ENCODE results near the gene STARD3.
"Not testable (repeated sequence)": the region's sequence is repeated elsewhere in the genome, so short reads cannot be mapped to it uniquely, and the experiment has no call there.

STARD3 gene

DNA sequence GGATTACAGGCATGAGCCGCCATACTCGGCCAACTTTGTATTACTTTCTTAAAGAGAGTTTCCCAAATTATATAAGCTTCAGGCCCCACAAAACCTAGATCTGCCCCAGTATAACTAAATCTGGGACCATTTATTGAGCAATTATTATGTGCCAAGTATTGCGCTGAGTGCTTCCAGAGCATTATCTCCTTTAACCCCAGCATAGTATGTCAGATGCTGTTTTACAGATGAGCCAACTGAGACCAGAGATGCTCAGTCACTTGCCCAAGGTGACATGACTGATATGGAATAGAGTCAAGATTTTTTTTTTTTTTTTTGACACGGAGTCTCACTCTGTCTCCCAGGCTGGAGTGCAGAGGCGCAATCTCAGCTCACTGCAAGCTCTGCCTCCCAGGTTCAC, 61.0 kb downstream of the STARD3 start:
- H3K4me3 ChIP-seq (ENCODE audit: low read length): no peak overlapping the region
- TF ChIP-seq, protein P1, sequence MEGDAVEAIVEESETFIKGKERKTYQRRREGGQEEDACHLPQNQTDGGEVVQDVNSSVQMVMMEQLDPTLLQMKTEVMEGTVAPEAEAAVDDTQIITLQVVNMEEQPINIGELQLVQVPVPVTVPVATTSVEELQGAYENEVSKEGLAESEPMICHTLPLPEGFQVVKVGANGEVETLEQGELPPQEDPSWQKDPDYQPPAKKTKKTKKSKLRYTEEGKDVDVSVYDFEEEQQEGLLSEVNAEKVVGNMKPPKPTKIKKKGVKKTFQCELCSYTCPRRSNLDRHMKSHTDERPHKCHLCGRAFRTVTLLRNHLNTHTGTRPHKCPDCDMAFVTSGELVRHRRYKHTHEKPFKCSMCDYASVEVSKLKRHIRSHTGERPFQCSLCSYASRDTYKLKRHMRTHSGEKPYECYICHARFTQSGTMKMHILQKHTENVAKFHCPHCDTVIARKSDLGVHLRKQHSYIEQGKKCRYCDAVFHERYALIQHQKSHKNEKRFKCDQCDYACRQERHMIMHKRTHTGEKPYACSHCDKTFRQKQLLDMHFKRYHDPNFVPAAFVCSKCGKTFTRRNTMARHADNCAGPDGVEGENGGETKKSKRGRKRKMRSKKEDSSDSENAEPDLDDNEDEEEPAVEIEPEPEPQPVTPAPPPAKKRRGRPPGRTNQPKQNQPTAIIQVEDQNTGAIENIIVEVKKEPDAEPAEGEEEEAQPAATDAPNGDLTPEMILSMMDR (IDR thresholded peaks at IDR 0.05; ENCODE audit: insufficient read depth, low read depth, low read length, missing control alignments): no peak
- DNase-seq (ENCODE audit: low read depth): no peak

DNA sequence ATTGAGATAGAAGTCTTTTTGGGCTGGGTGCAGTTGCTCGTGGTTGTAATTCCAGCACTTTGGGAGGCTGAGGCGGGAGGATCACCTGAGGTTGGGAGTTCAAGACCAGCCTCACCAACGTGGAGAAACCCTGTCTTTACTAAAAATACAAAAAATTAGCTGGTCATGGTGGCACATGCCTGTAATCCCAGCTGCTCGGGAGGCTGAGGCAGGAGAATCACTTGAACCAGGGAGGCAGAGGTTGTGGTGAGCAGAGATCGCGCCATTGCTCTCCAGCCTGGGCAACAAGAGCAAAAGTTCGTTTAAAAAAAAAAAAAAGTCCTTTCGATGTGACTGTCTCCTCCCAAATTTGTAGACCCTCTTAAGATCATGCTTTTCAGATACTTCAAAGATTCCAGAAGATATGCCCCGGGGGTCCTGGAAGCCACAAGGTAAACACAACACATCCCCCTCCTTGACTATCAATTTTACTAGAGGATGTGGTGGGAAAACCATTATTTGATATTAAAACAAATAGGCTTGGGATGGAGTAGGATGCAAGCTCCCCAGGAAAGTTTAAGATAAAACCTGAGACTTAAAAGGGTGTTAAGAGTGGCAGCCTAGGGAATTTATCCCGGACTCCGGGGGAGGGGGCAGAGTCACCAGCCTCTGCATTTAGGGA, 62.3 kb downstream of the STARD3 start:
- H3K4me3 ChIP-seq (ENCODE audit: low read length): peak overlapping the region; percentile 72
- not testable (repeated sequence) for DNase-seq (ENCODE audit: low read depth)

DNA sequence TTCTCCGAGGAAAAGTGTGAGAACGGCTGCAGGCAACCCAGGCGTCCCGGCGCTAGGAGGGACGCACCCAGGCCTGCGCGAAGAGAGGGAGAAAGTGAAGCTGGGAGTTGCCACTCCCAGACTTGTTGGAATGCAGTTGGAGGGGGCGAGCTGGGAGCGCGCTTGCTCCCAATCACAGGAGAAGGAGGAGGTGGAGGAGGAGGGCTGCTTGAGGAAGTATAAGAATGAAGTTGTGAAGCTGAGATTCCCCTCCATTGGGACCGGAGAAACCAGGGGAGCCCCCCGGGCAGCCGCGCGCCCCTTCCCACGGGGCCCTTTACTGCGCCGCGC, 62.8 kb downstream of the STARD3 start, which contains the start of gene ERBB2:
Gene ERBB2 (plus strand): TSS at position 247 of the 330 bp plus-strand sequence. CDS start 175 bp downstream, outside the sequence.
- peak within 1 kb of the TSS; percentile 72 for H3K4me3 ChIP-seq (ENCODE audit: low read length)
- TF ChIP-seq, protein P1 (IDR thresholded peaks at IDR 0.05; ENCODE audit: insufficient read depth, low read depth, low read length, missing control alignments): no peak
- DNase-seq (ENCODE audit: low read depth): peak; percentile 87

- H3K4me3 ChIP-seq (ENCODE audit: low read length): peak overlapping the region; percentile 72
- TF ChIP-seq, protein P1 (IDR thresholded peaks at IDR 0.05; ENCODE audit: insufficient read depth, low read depth, low read length, missing control alignments): no peak
- DNase-seq (ENCODE audit: low read depth): peak; percentile 17
Observed at GRCh38 chr17:39700148-39700987, 63.4 kb downstream of the STARD3 start.

GRCh38 chr17:39701012-39701783, 64.3 kb downstream of the STARD3 start:
- peak overlapping the region; percentile 72 for H3K4me3 ChIP-seq (ENCODE audit: low read length)
- DNase-seq (ENCODE audit: low read depth): no peak
- TF ChIP-seq, protein P1 (IDR thresholded peaks at IDR 0.05; ENCODE audit: insufficient read depth, low read depth, low read length, missing control alignments): no peak

- H3K4me3 ChIP-seq (ENCODE audit: low read length): peak overlapping the region; percentile 72
- DNase-seq (ENCODE audit: low read depth): peak; percentile 28
- TF ChIP-seq, protein P1 (IDR thresholded peaks at IDR 0.05; ENCODE audit: insufficient read depth, low read depth, low read length, missing control alignments): no peak
Observed at GRCh38 chr17:39701784-39702422, 65.0 kb downstream of the STARD3 start.

Measured in epithelial cell of esophagus (primary cell).